Adipocyte (in vitro differentiated cells): ENCODE measurements around the gene ATP8A1.

ENCODE experiments used
- DNase-seq: peaks from one replicate; pipeline ENCODE4 v3.0.0-alpha.2; 2015; ENCODE audit warnings: low read depth
- H3K27me3 ChIP-seq: replicated peaks from 2 replicates; pipeline ENCODE4 v1.7.0; 2013; ENCODE audit warnings: mild to moderate bottlenecking, low read length, moderate library complexity; ENCODE audit not compliant: control insufficient read depth, insufficient read depth
- H3K36me3 ChIP-seq: 2 replicates; pipeline ENCODE4 v1.7.0; 2013; ENCODE audit warnings: low read length, mild to moderate bottlenecking, moderate library complexity; ENCODE audit not compliant: control insufficient read depth, insufficient read depth, severe bottlenecking
- H3K4me1 ChIP-seq: 2 replicates; pipeline ENCODE4 v1.7.0; 2013; ENCODE audit warnings: mild to moderate bottlenecking, low read length, moderate library complexity; ENCODE audit not compliant: control insufficient read depth, insufficient read depth
- H3K4me3 ChIP-seq: 2 replicates; pipeline ENCODE4 v1.7.0; 2013; ENCODE audit warnings: mild to moderate bottlenecking, low read length, moderate library complexity
- H3K9ac ChIP-seq: 2 replicates; pipeline ENCODE4 v1.7.0; 2013; ENCODE audit warnings: mild to moderate bottlenecking, low read length, moderate library complexity
- H3K9me3 ChIP-seq: 2 replicates; pipeline ENCODE4 v1.7.0; 2013; ENCODE audit warnings: mild to moderate bottlenecking, low read length, moderate library complexity; ENCODE audit not compliant: control insufficient read depth

Gene ATP8A1

GRCh38 chr4:42560467-42560861 is 96.4 kb downstream of the ATP8A1 start:
- Histone ChIP-seq H3K9me3 (no peaks in the 10 kb centered on the region), H3K36me3 (no peaks in the 10 kb centered on the region), H3K4me3 (no peak overlapping the region), H3K4me1 (no peaks in the 10 kb centered on the region), H3K27me3 (no peaks in the 10 kb centered on the region), H3K9ac (no peak overlapping the region)
- no peak for DNase-seq

DNA sequence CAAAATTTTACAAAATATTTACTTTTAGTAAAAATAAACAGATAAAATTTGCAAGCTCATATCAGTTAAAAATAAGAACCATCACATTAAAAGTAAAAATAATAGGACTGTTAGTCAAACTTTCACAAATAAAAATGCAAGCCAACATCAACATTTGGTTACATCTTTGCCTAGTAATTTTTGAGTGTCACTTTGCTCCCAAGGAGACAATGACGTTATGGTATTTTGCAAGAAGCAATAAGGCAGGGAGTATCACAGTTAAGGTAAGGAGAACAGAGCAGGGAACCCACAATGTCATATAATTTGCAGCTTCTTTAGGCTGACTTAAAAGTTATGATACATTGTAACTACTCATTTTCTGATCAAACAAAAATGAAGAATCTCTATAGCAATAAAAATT is 98.7 kb downstream of the ATP8A1 start:
- no peak overlapping the region for H3K4me3 ChIP-seq
- no peaks in the 10 kb centered on the region for H3K4me1 ChIP-seq
- no peak for DNase-seq
- no peaks in the 10 kb centered on the region for H3K27me3 ChIP-seq
- H3K36me3 ChIP-seq = no peaks in the 10 kb centered on the region
- no peaks in the 10 kb centered on the region for H3K9me3 ChIP-seq
- no peak overlapping the region for H3K9ac ChIP-seq

DNA sequence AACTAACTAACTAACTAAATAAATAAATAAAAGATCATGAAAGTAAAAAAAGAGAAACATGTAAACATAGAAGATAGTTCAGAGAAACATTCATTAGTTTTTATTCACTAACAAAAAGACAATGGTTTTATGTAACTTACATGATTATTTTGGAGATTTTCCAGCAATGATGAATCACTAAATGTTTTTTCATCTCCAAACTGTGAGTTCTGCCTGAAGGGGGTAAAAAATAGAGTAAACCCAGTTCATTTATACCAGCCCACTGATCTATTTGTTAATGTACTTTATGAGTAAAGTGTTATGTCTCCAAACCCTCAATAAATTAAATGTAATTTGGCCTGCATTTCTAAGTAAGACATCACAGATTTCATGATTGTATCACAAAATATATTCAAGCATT is 101.1 kb downstream of the ATP8A1 start:
- Histone ChIP-seq H3K4me3 (no peak overlapping the region), H3K36me3 (no peaks in the 10 kb centered on the region)

DNA sequence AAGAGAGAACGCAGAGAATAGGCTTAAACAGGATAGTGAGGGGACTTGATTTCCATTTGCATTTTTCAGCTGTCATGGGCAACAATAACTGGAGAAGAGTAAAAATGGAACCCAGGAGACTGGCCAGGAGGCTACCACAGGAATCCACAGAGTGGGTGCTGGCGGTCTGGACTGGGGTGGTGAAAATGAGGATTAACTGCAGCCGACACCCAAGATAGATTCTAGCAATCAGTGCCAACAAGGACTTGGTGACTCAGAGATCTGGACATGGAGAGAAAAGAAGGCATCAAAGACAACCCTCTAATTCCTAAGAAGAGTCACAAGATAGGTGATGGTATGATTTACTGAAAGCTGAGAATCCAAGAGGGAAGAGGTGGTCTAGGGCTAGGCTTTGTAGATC is 102.8 kb downstream of the ATP8A1 start:
- no peak for DNase-seq
- no peak overlapping the region for H3K4me3 ChIP-seq

More for the DNA sequence above, 101.1 kb downstream of the ATP8A1 start:
- Histone ChIP-seq H3K9ac (no peak overlapping the region), H3K27me3 (no peaks in the 10 kb centered on the region), H3K4me1 (no peaks in the 10 kb centered on the region), H3K9me3 (no peaks in the 10 kb centered on the region)
- no peak for DNase-seq

DNA sequence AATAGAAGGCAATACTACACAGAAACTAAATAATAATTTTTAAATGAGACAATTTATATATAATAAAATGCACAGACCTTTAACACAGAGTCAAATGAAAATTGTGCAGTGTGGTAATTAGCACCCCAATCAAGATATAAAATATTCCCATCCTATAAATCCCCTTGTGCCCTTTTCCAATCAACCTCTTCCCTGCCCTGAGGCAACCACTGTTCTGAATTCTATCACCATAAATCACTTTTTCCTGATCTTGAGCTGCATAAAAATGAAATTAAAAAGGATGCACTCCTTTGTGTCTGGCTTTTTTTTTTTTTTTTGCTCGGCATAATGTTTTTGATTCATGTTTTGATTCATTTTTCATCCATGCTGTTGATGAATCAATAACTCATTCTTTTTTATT is 107.0 kb downstream of the ATP8A1 start:
- no peaks in the 10 kb centered on the region for H3K9me3 ChIP-seq
- H3K4me3 ChIP-seq = no peak overlapping the region
- H3K36me3 ChIP-seq = no peaks in the 10 kb centered on the region
- no peaks in the 10 kb centered on the region for H3K27me3 ChIP-seq
- no peaks in the 10 kb centered on the region for H3K4me1 ChIP-seq
- H3K9ac ChIP-seq = no peak overlapping the region
- no peak for DNase-seq

More for the DNA sequence above, 102.8 kb downstream of the ATP8A1 start:
- Histone ChIP-seq H3K4me1 (no peaks in the 10 kb centered on the region), H3K27me3 (no peaks in the 10 kb centered on the region), H3K36me3 (no peaks in the 10 kb centered on the region), H3K9me3 (no peaks in the 10 kb centered on the region), H3K9ac (no peak overlapping the region)

- Histone ChIP-seq H3K9ac (no peak overlapping the region), H3K36me3 (no peaks in the 10 kb centered on the region), H3K9me3 (no peaks in the 10 kb centered on the region), H3K4me1 (no peaks in the 10 kb centered on the region), H3K27me3 (no peaks in the 10 kb centered on the region), H3K4me3 (no peak overlapping the region)
- DNase-seq = no peak
Observed at GRCh38 chr4:42547805-42548204, 109.1 kb downstream of the ATP8A1 start.

DNA sequence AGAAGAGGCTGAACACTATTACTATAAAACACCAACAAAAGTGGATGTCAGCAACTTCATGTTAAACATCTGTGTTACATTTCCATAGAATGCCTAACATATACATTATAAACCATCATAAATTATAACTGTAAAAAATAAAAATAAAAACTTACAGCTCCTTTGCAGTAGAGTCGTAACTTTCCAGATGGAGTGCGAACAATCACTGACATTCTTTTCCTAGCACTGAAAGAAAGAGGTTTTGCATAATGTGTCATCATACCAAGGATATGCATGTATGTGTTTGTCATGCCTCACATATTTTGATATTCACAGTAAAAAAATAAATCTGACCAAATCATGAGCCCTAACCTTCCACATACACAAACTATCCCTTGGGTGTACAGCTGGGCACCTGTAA is 113.1 kb downstream of the ATP8A1 start:
- H3K36me3 ChIP-seq = no peaks in the 10 kb centered on the region
- H3K4me3 ChIP-seq = no peak overlapping the region
- no peaks in the 10 kb centered on the region for H3K4me1 ChIP-seq
- H3K9ac ChIP-seq = no peak overlapping the region
- H3K27me3 ChIP-seq = no peaks in the 10 kb centered on the region
- no peaks in the 10 kb centered on the region for H3K9me3 ChIP-seq
- DNase-seq = no peak

- no peaks in the 10 kb centered on the region for H3K27me3 ChIP-seq
- no peak overlapping the region for H3K4me3 ChIP-seq
- no peaks in the 10 kb centered on the region for H3K4me1 ChIP-seq
- no peaks in the 10 kb centered on the region for H3K36me3 ChIP-seq
- no peak for DNase-seq
- no peak overlapping the region for H3K9ac ChIP-seq
- H3K9me3 ChIP-seq = no peaks in the 10 kb centered on the region
Observed at GRCh38 chr4:42543126-42543525, 113.8 kb downstream of the ATP8A1 start.

- no peaks in the 10 kb centered on the region for H3K9me3 ChIP-seq
- no peak for DNase-seq
- H3K27me3 ChIP-seq = no peaks in the 10 kb centered on the region
- H3K9ac ChIP-seq = no peak overlapping the region
- no peaks in the 10 kb centered on the region for H3K4me1 ChIP-seq
- no peaks in the 10 kb centered on the region for H3K36me3 ChIP-seq
- H3K4me3 ChIP-seq = no peak overlapping the region
Observed at GRCh38 chr4:42541647-42542046, 115.3 kb downstream of the ATP8A1 start.

DNA sequence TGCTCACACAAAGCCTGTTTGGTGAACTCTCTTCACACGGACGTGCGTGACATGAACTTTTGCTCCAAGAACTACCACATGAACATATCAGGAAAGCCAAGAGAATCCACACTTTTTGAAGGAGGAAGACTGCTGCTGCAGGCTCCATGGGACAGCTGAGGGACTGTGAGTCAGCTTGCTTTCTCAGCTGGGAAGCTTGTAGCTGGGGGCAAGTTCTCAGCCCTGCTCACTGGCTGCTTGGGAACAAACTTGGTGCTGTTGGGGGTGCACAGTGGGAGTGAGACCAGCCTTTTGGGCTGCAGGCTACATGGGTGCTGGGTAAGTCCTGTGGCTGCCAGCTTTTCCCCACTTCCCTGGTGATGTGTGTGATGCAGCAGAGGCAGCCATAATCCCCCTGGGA is 123.9 kb downstream of the ATP8A1 start:
- Histone ChIP-seq H3K4me1 (no peaks in the 10 kb centered on the region), H3K9me3 (no peaks in the 10 kb centered on the region), H3K4me3 (no peak overlapping the region), H3K27me3 (no peaks in the 10 kb centered on the region), H3K36me3 (no peaks in the 10 kb centered on the region), H3K9ac (no peak overlapping the region)
- DNase-seq = no peak

DNA sequence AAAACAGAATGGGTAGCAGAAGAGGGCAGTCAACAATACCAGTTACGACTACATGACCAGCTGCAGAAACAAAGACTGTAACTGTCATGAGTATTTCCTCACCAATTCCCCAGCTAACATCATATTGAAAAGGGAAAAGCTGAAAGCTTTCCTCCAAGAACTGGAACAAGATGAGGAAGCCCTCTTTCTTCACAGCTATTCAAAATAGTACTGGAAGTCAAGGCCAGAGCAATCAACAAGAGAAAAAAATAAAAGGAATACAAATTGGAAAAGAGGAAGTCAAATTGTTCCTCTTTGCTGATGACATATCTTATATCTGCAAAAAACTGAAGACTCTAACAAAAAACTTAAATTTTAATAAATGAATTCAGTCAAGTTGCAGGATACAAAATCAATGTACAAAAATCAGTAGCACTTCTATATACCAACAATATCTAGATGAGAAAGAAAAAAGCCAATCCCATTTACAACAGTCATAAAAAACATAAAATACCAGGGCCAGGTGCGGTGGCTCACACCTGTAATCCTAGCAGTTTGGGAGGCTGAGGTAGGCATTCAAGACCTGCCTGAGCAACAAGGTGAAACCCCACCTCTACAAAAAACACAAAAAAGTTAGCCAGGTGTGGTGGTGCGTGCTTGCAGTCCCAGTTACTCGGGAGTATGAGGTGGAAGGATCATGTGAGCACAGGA is 125.4 kb downstream of the ATP8A1 start:
- Histone ChIP-seq H3K9me3 (no peaks in the 10 kb centered on the region), H3K27me3 (no peaks in the 10 kb centered on the region), H3K36me3 (no peaks in the 10 kb centered on the region), H3K4me3 (no peak overlapping the region), H3K9ac (no peak overlapping the region), H3K4me1 (no peaks in the 10 kb centered on the region)
- DNase-seq = no peak

DNA sequence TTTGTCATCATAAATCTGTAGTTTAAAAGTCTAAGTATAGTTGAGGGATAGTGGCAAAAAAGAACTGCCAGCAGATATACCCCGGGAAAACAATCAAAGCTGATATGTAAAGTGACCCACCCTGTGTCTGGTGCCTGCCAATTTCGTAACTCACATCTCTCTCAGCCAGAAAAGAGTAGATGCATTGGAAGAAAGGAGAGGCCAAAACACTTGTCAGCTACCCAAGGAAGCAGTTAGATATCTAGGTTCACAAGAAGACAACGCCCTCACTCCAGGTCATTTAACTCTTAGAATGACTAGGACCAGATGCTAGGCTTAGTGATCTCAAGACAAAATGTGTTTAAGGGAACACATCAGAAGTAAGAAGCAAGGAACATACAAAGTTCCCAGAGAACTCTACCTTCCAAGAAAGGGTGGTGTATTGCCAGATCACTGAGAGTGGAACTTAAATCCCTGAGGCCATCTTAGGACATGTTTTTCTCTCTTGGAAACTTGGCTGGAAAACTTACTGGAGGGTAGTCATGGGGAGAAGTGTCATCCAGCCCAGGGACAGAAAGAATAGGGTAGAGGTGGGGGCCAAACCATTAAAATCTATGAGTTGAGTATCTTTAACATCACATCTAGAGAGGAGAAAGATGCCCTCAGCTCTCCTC is 133.7 kb downstream of the ATP8A1 start:
- Histone ChIP-seq H3K4me1 (peaks cover 3% of the 10 kb centered on the region), H3K9ac (no peak overlapping the region), H3K9me3 (no peaks in the 10 kb centered on the region), H3K27me3 (no peaks in the 10 kb centered on the region), H3K4me3 (no peak overlapping the region), H3K36me3 (no peaks in the 10 kb centered on the region)
- no peak for DNase-seq
